Measurements from ENCODE around the gene VEGFB. TPM values are rescaled to one million over a fixed set of nuclear protein-coding genes. Genes with fewer than 3 reads are reported as not detected.

VEGFB gene
- total RNA-seq, 1 experiment from 2014 or later = 101 TPM

- H3K27me3 ChIP-seq (ENCODE audit: control insufficient read depth, insufficient read depth, low read length) = no peaks in the 10 kb centered on the region
- H3K4me1 ChIP-seq (ENCODE audit: control insufficient read depth, insufficient read depth, low read length) = no peaks in the 10 kb centered on the region; the same call in 1 of the 2 replicates
- no peak for ATAC-seq
- no peaks in the 10 kb centered on the region for H3K9me3 ChIP-seq (ENCODE audit: control insufficient read depth, insufficient read depth, low read depth, low read length)
- ChIA-PET POLR2A (no interaction called here), CTCF (no interaction called here)
- H3K36me3 ChIP-seq (ENCODE audit: control insufficient read depth, insufficient read depth, low read length) = no peaks in the 10 kb centered on the region
- no peak overlapping the region for H3K4me3 ChIP-seq (ENCODE audit: low read depth in 2 of 2, low read length in 2 of 2)
- no peak for DNase-seq (ENCODE audit: low read depth, low spot score)
- intact Hi-C loops (cut with micrococcal nuclease; ENCODE audit: unreplicated experiment) (no loop called here), in situ Hi-C loops (cut with HindIII; ENCODE audit: low pct_unique_long_range_greater_than_20kb, low sequenced_read_pairs) (no loop called here)
- no TSS peak for BruUV-seq (replicated peaks)
- TF ChIP-seq SIN3A (IDR thresholded peaks at IDR 0.05; ENCODE audit: borderline replicate concordance, insufficient read depth, low read depth, low read length) = no peak
- TF ChIP-seq POLR2AphosphoS5 (IDR thresholded peaks at IDR 0.05; ENCODE audit: low read depth, low read length) = no peak
- no peak for TF ChIP-seq TCF7L2 (IDR thresholded peaks at IDR 0.05; ENCODE audit: low read depth, low read length)
- no peak for TF ChIP-seq CTCF (IDR thresholded peaks at IDR 0.05)
- TF ChIP-seq REST (IDR thresholded peaks at IDR 0.05; ENCODE audit: insufficient read depth in 1 of 2, low read depth in 2 of 2, low read length in 1 of 2) = no peak
- H3K27ac ChIP-seq (ENCODE audit: low read length) = no peak overlapping the region
Observed at GRCh38 chr11:64211181-64211872, 23.1 kb upstream of the VEGFB start.

GRCh38 chr11:64216879-64217278 is 17.5 kb upstream of the VEGFB start:
- ATAC-seq (no peak), DNase-seq (ENCODE audit: low read depth, low spot score) (no peak)
- Histone ChIP-seq H3K9me3 (ENCODE audit: control insufficient read depth, insufficient read depth, low read depth, low read length) (no peaks in the 10 kb centered on the region), H3K4me1 (ENCODE audit: control insufficient read depth, insufficient read depth, low read length) (no peaks in the 10 kb centered on the region), H3K4me3 (ENCODE audit: low read depth in 2 of 2, low read length in 2 of 2) (no peak overlapping the region), H3K36me3 (ENCODE audit: control insufficient read depth, insufficient read depth, low read length) (no peaks in the 10 kb centered on the region), H3K27ac (ENCODE audit: low read length) (no peak overlapping the region), H3K27me3 (ENCODE audit: control insufficient read depth, insufficient read depth, low read length) (no peaks in the 10 kb centered on the region)
- POLR2A ChIA-PET = interaction anchor here (0.7 kb wide), 1 partner anchor 13 kb away, joined by 4 read pairs; no protein-coding TSS in a partner anchor
- TF ChIP-seq REST (IDR thresholded peaks at IDR 0.05; ENCODE audit: insufficient read depth in 1 of 2, low read depth in 2 of 2, low read length in 1 of 2) (no peak), SIN3A (IDR thresholded peaks at IDR 0.05; ENCODE audit: borderline replicate concordance, insufficient read depth, low read depth, low read length) (no peak), TCF7L2 (IDR thresholded peaks at IDR 0.05; ENCODE audit: low read depth, low read length) (no peak), POLR2AphosphoS5 (IDR thresholded peaks at IDR 0.05; ENCODE audit: low read depth, low read length) (no peak), CTCF (IDR thresholded peaks at IDR 0.05) (no peak)
- intact Hi-C loops (cut with micrococcal nuclease; ENCODE audit: unreplicated experiment) (no loop called here), in situ Hi-C loops (cut with HindIII; ENCODE audit: low pct_unique_long_range_greater_than_20kb, low sequenced_read_pairs) (no loop called here)
- CTCF ChIA-PET = no interaction called here
- no TSS peak for BruUV-seq (replicated peaks)

All from Panc1 (cell line).